ENCODE results near the gene ZCCHC7. TPM values are rescaled to one million over a fixed set of nuclear protein-coding genes. Genes with fewer than 3 reads are reported as not detected.

Gene ZCCHC7
- total and polyA plus RNA-seq, 4 donors: 3.3 to 9.7 (median 7.6) TPM

GRCh38 chr9:37333288-37333687 lies 212.9 kb downstream of the ZCCHC7 start:
- 56% methylated on average over 2 of the region's 2 CpGs for WGBS
- H3K36me3 ChIP-seq (ENCODE audit: control insufficient read depth in 4 of 4, insufficient read depth in 3 of 4, low read depth in 1 of 4, low read length in 3 of 4): no peaks in the 10 kb centered on the region
- H3K9me3 ChIP-seq (ENCODE audit: control insufficient read depth in 4 of 4, low read length in 3 of 4): no peaks in the 10 kb centered on the region
- TF ChIP-seq SP1 (IDR thresholded peaks at IDR 0.05) (no peak), RAD21 (IDR thresholded peaks at IDR 0.05) (no peak), CTCF (IDR thresholded peaks at IDR 0.05; ENCODE audit: low read depth, low read length, missing input control) (no peak), FOXA2 (IDR thresholded peaks at IDR 0.05) (no peak), RXRA (IDR thresholded peaks at IDR 0.05) (no peak), ZBTB33 (IDR thresholded peaks at IDR 0.05) (no peak), NR2F2 (IDR thresholded peaks at IDR 0.05) (no peak), FOXA1 (IDR thresholded peaks at IDR 0.05) (no peak)
- H3K9ac ChIP-seq (ENCODE audit: low read depth in 1 of 2, low read length in 2 of 2): no peak overlapping the region
- H3K4me3 ChIP-seq (ENCODE audit: low read depth in 1 of 3, low read length in 3 of 3): no peak overlapping the region
- no peak overlapping the region for H3K27ac ChIP-seq (ENCODE audit: low read depth in 1 of 2, low read length in 2 of 2)
- no peaks in the 10 kb centered on the region for H3K27me3 ChIP-seq (ENCODE audit: control insufficient read depth in 4 of 4, insufficient read depth in 4 of 4, low read length in 3 of 4)
- peaks cover 0 to under 1% (median 0%) of the 10 kb centered on the region in 4 donors for H3K4me1 ChIP-seq (ENCODE audit: control insufficient read depth in 4 of 4, insufficient read depth in 4 of 4, low read length in 3 of 4)
- no peak for DNase-seq (ENCODE audit: low spot score)

GRCh38 chr9:37335238-37335637 lies 214.9 kb downstream of the ZCCHC7 start:
- Histone ChIP-seq H3K9me3 (ENCODE audit: control insufficient read depth in 4 of 4, low read length in 3 of 4) (no peaks in the 10 kb centered on the region), H3K4me3 (ENCODE audit: low read depth in 1 of 3, low read length in 3 of 3) (no peak overlapping the region), H3K9ac (ENCODE audit: low read depth in 1 of 2, low read length in 2 of 2) (no peak overlapping the region), H3K27me3 (ENCODE audit: control insufficient read depth in 4 of 4, insufficient read depth in 4 of 4, low read length in 3 of 4) (no peaks in the 10 kb centered on the region), H3K4me1 (ENCODE audit: control insufficient read depth in 4 of 4, insufficient read depth in 4 of 4, low read length in 3 of 4) (no peaks in the 10 kb centered on the region), H3K27ac (ENCODE audit: low read depth in 1 of 2, low read length in 2 of 2) (no peak overlapping the region), H3K36me3 (ENCODE audit: control insufficient read depth in 4 of 4, insufficient read depth in 3 of 4, low read depth in 1 of 4, low read length in 3 of 4) (no peaks in the 10 kb centered on the region)
- 95% methylated on average over 3 of the region's 3 CpGs for WGBS
- TF ChIP-seq SP1 (IDR thresholded peaks at IDR 0.05) (no peak), HNF4A (conservative IDR thresholded peaks at IDR 0.05) (peak in 1 of 2 donors; percentile 11)
- no peak for DNase-seq (ENCODE audit: low spot score)

GRCh38 chr9:37336150-37336549 lies 215.8 kb downstream of the ZCCHC7 start:
- Histone ChIP-seq H3K27me3 (ENCODE audit: control insufficient read depth in 4 of 4, insufficient read depth in 4 of 4, low read length in 3 of 4) (no peaks in the 10 kb centered on the region), H3K27ac (ENCODE audit: low read depth in 1 of 2, low read length in 2 of 2) (no peak overlapping the region)

More at GRCh38 chr9:37336150-37336549, 215.8 kb downstream of the ZCCHC7 start:
- 86% methylated on average over 3 of the region's 3 CpGs for WGBS
- DNase-seq (ENCODE audit: low spot score): no peak
- no peaks in the 10 kb centered on the region for H3K36me3 ChIP-seq (ENCODE audit: control insufficient read depth in 4 of 4, insufficient read depth in 3 of 4, low read depth in 1 of 4, low read length in 3 of 4)
- no peak for TF ChIP-seq ATF3 (IDR thresholded peaks at IDR 0.05)
- no peak for TF ChIP-seq CTCF (IDR thresholded peaks at IDR 0.05; ENCODE audit: low read depth, low read length, missing input control)
- TF ChIP-seq EGR1 (IDR thresholded peaks at IDR 0.05; ENCODE audit: low read depth in 2 of 2): no peak
- TF ChIP-seq FOXA2 (IDR thresholded peaks at IDR 0.05): no peak
- no peak for TF ChIP-seq GABPA (IDR thresholded peaks at IDR 0.05 in 1 of 2, conservative IDR thresholded peaks at IDR 0.05 in 1 of 2)
- TF ChIP-seq FOXA1 (IDR thresholded peaks at IDR 0.05): no peak
- no peak for TF ChIP-seq RAD21 (IDR thresholded peaks at IDR 0.05)
- TF ChIP-seq REST (IDR thresholded peaks at IDR 0.05): no peak
- TF ChIP-seq MAX (IDR thresholded peaks at IDR 0.05): no peak
- TF ChIP-seq SP1 (IDR thresholded peaks at IDR 0.05): no peak
- no peak for TF ChIP-seq TAF1 (conservative IDR thresholded peaks at IDR 0.05)
- no peak for TF ChIP-seq JUND (IDR thresholded peaks at IDR 0.05)
- TF ChIP-seq HNF4A (conservative IDR thresholded peaks at IDR 0.05): no peak
- TF ChIP-seq NR2F2 (IDR thresholded peaks at IDR 0.05): no peak
- TF ChIP-seq HNF4G (IDR thresholded peaks at IDR 0.05): no peak
- TF ChIP-seq YY1 (IDR thresholded peaks at IDR 0.05): no peak
- H3K4me3 ChIP-seq (ENCODE audit: low read depth in 1 of 3, low read length in 3 of 3): no peak overlapping the region
- H3K9ac ChIP-seq (ENCODE audit: low read depth in 1 of 2, low read length in 2 of 2): no peak overlapping the region
- H3K9me3 ChIP-seq (ENCODE audit: control insufficient read depth in 4 of 4, low read length in 3 of 4): no peaks in the 10 kb centered on the region
- no peaks in the 10 kb centered on the region for H3K4me1 ChIP-seq (ENCODE audit: control insufficient read depth in 4 of 4, insufficient read depth in 4 of 4, low read length in 3 of 4)
